GM23338 (cell line): ENCODE measurements around the gene ACCS. TPM values are rescaled to one million over a fixed set of nuclear protein-coding genes. Genes with fewer than 3 reads are reported as not detected.

ENCODE experiments used
- ATAC-seq: fragments of 200-7000 bp; cut with Tn5 transposase; 3 replicates; pipeline ENCODE4 v1.9.1; 2020
- DNase-seq: peaks from one replicate; pipeline ENCODE4 v3.0.0-alpha.2; 2015; ENCODE audit warnings: low spot score
- H2AFZ ChIP-seq: fragments of 200-600 bp; sonication (generic); 2 replicates; pipeline ENCODE4 v1.8.0; 2016; ENCODE audit warnings: antibody characterized with exemption, mild to moderate bottlenecking, moderate library complexity
- H3F3A ChIP-seq: fragments of 200-600 bp; sonication (generic); replicated peaks from 2 replicates; pipeline ENCODE4 v1.8.0; 2017; ENCODE audit warnings: antibody characterized with exemption, mixed run types, low read depth
- H3K27ac ChIP-seq: fragments of 200-600 bp; sonication (generic); 2 replicates; pipeline ENCODE4 v1.6.1; 2016; ENCODE audit warnings: low read depth
- H3K27me3 ChIP-seq: fragments of 200-600 bp; sonication (generic); 2 replicates; pipeline ENCODE4 v1.8.0; 2016; ENCODE audit warnings: mild to moderate bottlenecking, mixed run types, moderate library complexity; ENCODE audit not compliant: insufficient read depth
- H3K36me3 ChIP-seq: fragments of 200-600 bp; sonication (generic); 2 replicates; pipeline ENCODE4 v1.8.0; 2016; ENCODE audit warnings: mild to moderate bottlenecking; ENCODE audit not compliant: insufficient read depth
- H3K4me1 ChIP-seq: fragments of 200-600 bp; sonication (generic); 2 replicates; pipeline ENCODE4 v1.8.0; 2016; ENCODE audit warnings: mild to moderate bottlenecking, moderate library complexity; ENCODE audit not compliant: insufficient read depth
- H3K4me2 ChIP-seq: fragments of 200-600 bp; sonication (generic); 2 replicates; pipeline ENCODE4 v1.7.1; 2017; ENCODE audit warnings: mixed run types
- H3K4me3 ChIP-seq: fragments of 200-600 bp; sonication (generic); 2 replicates; pipeline ENCODE4 v1.6.1; 2016; ENCODE audit warnings: mixed run types
- H3K79me2 ChIP-seq: fragments of 200-600 bp; sonication (generic); replicated peaks from 2 replicates; pipeline ENCODE4 v1.8.0; 2017; ENCODE audit warnings: mild to moderate bottlenecking; ENCODE audit not compliant: insufficient read depth
- H3K9me2 ChIP-seq: fragments of 200-600 bp; sonication (generic); 2 replicates; pipeline ENCODE4 v1.8.0; 2017; ENCODE audit not compliant: insufficient read depth
- H4K20me1 ChIP-seq: fragments of 200-600 bp; sonication (generic); replicated peaks from 2 replicates; pipeline ENCODE4 v1.8.0; 2017; ENCODE audit warnings: mild to moderate bottlenecking; ENCODE audit not compliant: insufficient read depth
- H3K27ac Mint-ChIP-seq: 2 replicates; pipeline ENCODE4 v1.8.0; 2020; ENCODE audit warnings: inconsistent platforms, mild to moderate bottlenecking, moderate library complexity, mixed read lengths
- H3K27me3 Mint-ChIP-seq: 3 replicates; pipeline ENCODE4 v1.8.0; 2022; ENCODE audit warnings: low read depth, mild to moderate bottlenecking, moderate library complexity, mixed read lengths, inconsistent platforms; ENCODE audit not compliant: insufficient read depth, poor library complexity
- H3K36me3 Mint-ChIP-seq: 3 replicates; pipeline ENCODE4 v1.8.0; 2021; ENCODE audit warnings: low read depth, mild to moderate bottlenecking, inconsistent platforms, moderate library complexity, mixed read lengths
- H3K4me1 Mint-ChIP-seq: 3 replicates; pipeline ENCODE4 v1.8.0; 2020; ENCODE audit warnings: mild to moderate bottlenecking, inconsistent platforms, mixed read lengths
- H3K4me3 Mint-ChIP-seq: 3 replicates; pipeline ENCODE4 v1.8.0; 2021; ENCODE audit warnings: moderate library complexity, mild to moderate bottlenecking, inconsistent platforms, mixed read lengths
- H3K9me3 Mint-ChIP-seq: 3 replicates; pipeline ENCODE4 v1.8.0; 2020; ENCODE audit warnings: moderate library complexity, mild to moderate bottlenecking, inconsistent platforms, mixed read lengths
- CREB1 ChIP-seq: fragments of 250-450 bp; sonication (Bioruptor Pico); IDR thresholded peaks from 2 replicates; pipeline ENCODE4 v1.5.0; 2020; ENCODE audit warnings: low read depth, mild to moderate bottlenecking, moderate library complexity
- CTCF ChIP-seq, 2 experiments: fragments of 200-600 bp in 1 of 2; sonication (generic) in 1 of 2; conservative IDR thresholded peaks; 2 replicates each; pipeline versions ENCODE4 v1.5.1 to v1.6.1; 2016 to 2017; ENCODE audit warnings: antibody characterized with exemption in 2 of 2, low read depth in 2 of 2, mild to moderate bottlenecking in 2 of 2, moderate library complexity in 1 of 2
- ETS1 ChIP-seq: IDR thresholded peaks from 2 replicates; pipeline ENCODE4 v1.6.1; 2016; ENCODE audit warnings: antibody characterized with exemption
- EZH2 ChIP-seq: fragments of 200-600 bp; sonication (generic); IDR thresholded peaks from one replicate; pipeline ENCODE4 v1.8.0; 2017; ENCODE audit warnings: antibody characterized with exemption, mild to moderate bottlenecking, low read depth; ENCODE audit not compliant: unreplicated experiment
- EZH2phosphoT487 ChIP-seq: fragments of 200-600 bp; sonication (generic); IDR thresholded peaks from one replicate; pipeline ENCODE4 v1.8.1; 2018; ENCODE audit warnings: antibody characterized with exemption; ENCODE audit not compliant: unreplicated experiment
- JUNB ChIP-seq: IDR thresholded peaks from one replicate; pipeline ENCODE4 v1.6.1; 2016; ENCODE audit warnings: antibody characterized with exemption; ENCODE audit not compliant: unreplicated experiment
- NANOG ChIP-seq: IDR thresholded peaks from 2 replicates; pipeline ENCODE4 v1.6.1; 2016; ENCODE audit warnings: antibody characterized with exemption, borderline replicate concordance
- POLR2AphosphoS5 ChIP-seq: IDR thresholded peaks from 2 replicates; pipeline ENCODE4 v1.6.1; 2016; ENCODE audit warnings: antibody characterized with exemption, low read depth
- REST ChIP-seq: IDR thresholded peaks from one replicate; pipeline ENCODE4 v1.6.1; 2018; ENCODE audit warnings: antibody characterized with exemption; ENCODE audit not compliant: unreplicated experiment
- STAT1 ChIP-seq: IDR thresholded peaks from one replicate; pipeline ENCODE4 v1.6.1; 2016; ENCODE audit warnings: antibody characterized with exemption; ENCODE audit not compliant: unreplicated experiment
- ZNF114 ChIP-seq: fragments of 250-450 bp; sonication (Bioruptor Pico); IDR thresholded peaks from 2 replicates; pipeline ENCODE4 v1.5.0; 2020; ENCODE audit warnings: mild to moderate bottlenecking, moderate library complexity
- ZNF331 ChIP-seq: fragments of 250-450 bp; sonication (Bioruptor Pico); IDR thresholded peaks from 2 replicates; pipeline ENCODE4 v1.5.0; 2020; ENCODE audit warnings: low read depth, mild to moderate bottlenecking, moderate library complexity
- ZNF462 ChIP-seq: fragments of 250-450 bp; sonication (Bioruptor Pico); IDR thresholded peaks from 2 replicates; pipeline ENCODE4 v1.5.0; 2020; ENCODE audit warnings: mild to moderate bottlenecking, moderate library complexity
- polyA plus RNA-seq: library from polyadenylated mRNA; unstranded; fragments of >200 nt; fragmentation: Nextera tagmentation; extraction: Ambion mirVana; gene quantifications from 2 replicates; pipeline ENCODE4 v1.2.1, GENCODE V29; 2016
- total RNA-seq: library from RNA; depleted of rRNA; stranded (reverse); fragments of >200 nt; shearing (Covaris generic); gene quantifications from 2 replicates; pipeline ENCODE4 v1.2.3, GENCODE V29; 2014

The ACCS gene
- total and polyA plus RNA-seq, 2 experiments from 2014 or later, result 3.6 to 6.6 TPM

- Histone ChIP-seq H3K36me3 (no peaks in the 10 kb centered on the region), H3F3A (no peaks in the 10 kb centered on the region), H3K27ac (no peak overlapping the region), H3K79me2 (no peaks in the 10 kb centered on the region), H2AFZ (no peak overlapping the region), H3K27me3 (no peaks in the 10 kb centered on the region), H3K4me1 (no peaks in the 10 kb centered on the region), H3K4me2 (no peak overlapping the region), H3K9me2 (no peaks in the 10 kb centered on the region), H4K20me1 (no peaks in the 10 kb centered on the region), H3K4me3 (no peak overlapping the region)
- ATAC-seq, result no peak
- Mint-ChIP-seq H3K27ac (no peak overlapping the region), H3K27me3 (no peaks in the 10 kb centered on the region), H3K36me3 (peaks cover 10% of the 10 kb centered on the region), H3K4me3 (no peak overlapping the region), H3K9me3 (no peaks in the 10 kb centered on the region; the same call in 2 of the 3 replicates), H3K4me1 (0 out of 3 replicates have a peak, but pooled peaks cover 4% of the 10 kb centered on the region)
- DNase-seq, result no peak
- TF ChIP-seq JUNB (no peak), CTCF (conservative IDR thresholded peaks at IDR 0.05; ENCODE audit: low read depth in 2 of 2) (no peak), EZH2phosphoT487 (no peak), CREB1 (CRISPR knock-in tag) (no peak), ZNF462 (CRISPR knock-in tag) (no peak), REST (no peak), ZNF331 (CRISPR knock-in tag) (no peak), NANOG (no peak), EZH2 (no peak), STAT1 (no peak), POLR2AphosphoS5 (no peak), ETS1 (no peak), ZNF114 (CRISPR knock-in tag) (no peak)
Measured at GRCh38 chr11:44079376-44079775, 13.3 kb downstream of the ACCS start.
